ENCODE measurements around the gene C6orf132. TPM values are rescaled to one million over a fixed set of nuclear protein-coding genes. Genes with fewer than 3 reads are reported as not detected.
A peak's percentile ranks its signal among the peaks of the same experiment; 100 is the strongest.

C6orf132 gene
- total and polyA plus RNA-seq, 9 of the 15 experiments (the other 6 are each of a cell fraction or from before 2014, with no cell fraction given), result 0.06 to 0.35 (median 0.14) TPM

DNA sequence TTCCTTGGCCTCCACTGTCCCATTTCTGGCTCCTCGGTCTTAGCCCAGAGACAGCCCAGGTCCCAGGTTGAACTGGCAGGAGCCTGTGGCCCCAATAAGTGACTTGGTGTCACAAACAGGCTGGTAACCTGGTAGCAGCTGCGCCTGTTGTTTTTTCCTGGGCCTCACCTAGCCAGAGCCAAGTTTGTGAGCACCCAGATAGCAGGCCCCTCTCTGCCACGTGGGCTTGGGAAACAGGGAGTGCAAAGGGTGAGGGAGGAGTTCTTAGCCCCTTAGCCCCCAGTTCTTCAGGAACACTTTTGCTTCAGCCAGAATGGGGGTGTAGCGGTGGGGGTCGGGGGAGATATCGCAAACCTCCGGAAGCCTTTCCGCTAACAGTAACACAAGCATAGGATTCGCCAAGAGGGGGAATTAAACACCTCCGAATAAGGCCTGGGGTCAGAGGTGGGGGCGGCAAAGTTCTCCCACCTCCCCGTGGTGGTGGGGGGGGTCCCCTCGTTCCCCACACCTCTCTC, 760 bp downstream of the C6orf132 start:
- Histone ChIP-seq H3K9me3 (replicated peaks; ENCODE audit: control insufficient read depth, insufficient read depth, low read depth, low read length) (no peaks in the 10 kb centered on the region), H3K27ac (ENCODE audit: extremely low read depth, low read depth, low read length) (no peak overlapping the region), H4K20me1 (replicated peaks; ENCODE audit: control insufficient read depth, insufficient read depth, low read length) (no peaks in the 10 kb centered on the region), H3K4me1 (replicated peaks in 1 of 2; ENCODE audit: control insufficient read depth in 2 of 2, insufficient read depth in 2 of 2, low read length in 2 of 2) (peaks cover 32 to 46% of the 10 kb centered on the region in 2 experiments), H3K9ac (ENCODE audit: insufficient read depth in 1 of 2, low read depth in 2 of 2, low read length in 2 of 2) (peak overlapping the region in 1 of 2 experiments; percentile 75; a peak in 2 of 4 replicates), H3K36me3 (ENCODE audit: control insufficient read depth, insufficient read depth, low read length) (no peaks in the 10 kb centered on the region), H3K27me3 (ENCODE audit: control insufficient read depth in 2 of 2, insufficient read depth in 2 of 2, low read length in 2 of 2) (no peaks in the 10 kb centered on the region), H3K4me2 (ENCODE audit: insufficient read depth, low read length) (no peak overlapping the region), H3K4me3 (no peak overlapping the region), H3K9me1 (ENCODE audit: control insufficient read depth, insufficient read depth, low read length) (no peaks in the 10 kb centered on the region), H2AFZ (ENCODE audit: low read depth, low read length) (peak overlapping the region; percentile 15; the same call in 1 of the 2 replicates), H3K79me2 (ENCODE audit: control insufficient read depth, insufficient read depth, low read length) (no peaks in the 10 kb centered on the region)
- ChIA-PET POLR2A (interaction anchor here (0.6 to 0.7 kb wide), 2 partner anchors 357 to 765 kb away, joined by 3 to 6 read pairs; no protein-coding TSS in a partner anchor), CTCF (ENCODE audit: low intra/inter-chr PET ratio) (no interaction called here)
- WGBS (ENCODE audit: insufficient coverage, low coverage, missing lambda C conversion rate), result 69% methylated on average over 12 of the region's 13 CpGs
- DNase-seq (ENCODE audit: extremely low read depth in 1 of 4, low spot score in 3 of 4) (no peak), ATAC-seq (no peak), FAIRE-seq (no peak)
- peak; percentile 47; the same call in 1 of the 2 replicates for TF ChIP-seq FOXK1 (CRISPR knock-in tag; IDR thresholded peaks at IDR 0.05; ENCODE audit: borderline replicate concordance)
- TF ChIP-seq ESRRB (CRISPR knock-in tag; IDR thresholded peaks at IDR 0.05; ENCODE audit: borderline replicate concordance), result no peak
- BruUV-seq (replicated peaks), result no TSS peak
- in situ Hi-C loops (cut with MboI), result no loop called here
- intact Hi-C loops (cut with micrococcal nuclease), result no loop called here

GRCh38 chr6:42140756-42141602, 1.4 kb downstream of the C6orf132 start:
- Histone ChIP-seq H3K27me3 (ENCODE audit: control insufficient read depth in 2 of 2, insufficient read depth in 2 of 2, low read length in 2 of 2) (no peaks in the 10 kb centered on the region), H3K79me2 (ENCODE audit: control insufficient read depth, insufficient read depth, low read length) (no peaks in the 10 kb centered on the region), H3K4me1 (replicated peaks in 1 of 2; ENCODE audit: control insufficient read depth in 2 of 2, insufficient read depth in 2 of 2, low read length in 2 of 2) (peaks cover 34 to 47% of the 10 kb centered on the region in 2 experiments), H3K9me1 (ENCODE audit: control insufficient read depth, insufficient read depth, low read length) (no peaks in the 10 kb centered on the region), H3K4me2 (ENCODE audit: insufficient read depth, low read length) (no peak overlapping the region), H3K36me3 (ENCODE audit: control insufficient read depth, insufficient read depth, low read length) (no peaks in the 10 kb centered on the region), H2AFZ (ENCODE audit: low read depth, low read length) (peak overlapping the region; percentile 15; the same call in 1 of the 2 replicates), H3K9me3 (replicated peaks; ENCODE audit: control insufficient read depth, insufficient read depth, low read depth, low read length) (no peaks in the 10 kb centered on the region), H3K27ac (ENCODE audit: extremely low read depth, low read depth, low read length) (no peak overlapping the region), H4K20me1 (replicated peaks; ENCODE audit: control insufficient read depth, insufficient read depth, low read length) (no peaks in the 10 kb centered on the region), H3K9ac (ENCODE audit: insufficient read depth in 1 of 2, low read depth in 2 of 2, low read length in 2 of 2) (peak overlapping the region in 1 of 2 experiments; percentile 75; a peak in 2 of 4 replicates), H3K4me3 (no peak overlapping the region)
- in situ Hi-C loops (cut with MboI), result no loop called here
- CTCF ChIA-PET (ENCODE audit: low intra/inter-chr PET ratio), result interaction anchor here (0.6 kb wide), 1 partner anchor 111 kb away, joined by 3 read pairs; no protein-coding TSS in a partner anchor
- WGBS (ENCODE audit: insufficient coverage, low coverage, missing lambda C conversion rate), result 36% methylated on average over 9 of the region's 9 CpGs
- intact Hi-C loops (cut with micrococcal nuclease), result no loop called here
- no peak for ATAC-seq
- peak; percentile 30; the same call in 1 of the 2 replicates for TF ChIP-seq C11orf30 (IDR thresholded peaks at IDR 0.05; ENCODE audit: low read depth)
- peak; percentile 45 for TF ChIP-seq ZNF316 (IDR thresholded peaks at IDR 0.05)
- no peak for TF ChIP-seq ZKSCAN8 (CRISPR knock-in tag; IDR thresholded peaks at IDR 0.05)
- TF ChIP-seq NR2C2 (CRISPR knock-in tag; IDR thresholded peaks at IDR 0.05), result 0 out of 2 replicates have a peak, but pooled peaks have one; percentile 22
- TF ChIP-seq NR2C2 (tag; IDR thresholded peaks at IDR 0.05), result no peak
- no peak for TF ChIP-seq TSHZ1 (CRISPR knock-in tag; IDR thresholded peaks at IDR 0.05)
- BruUV-seq (replicated peaks), result no TSS peak
- POLR2A ChIA-PET, result interaction anchor here (0.6 to 0.7 kb wide), 2 partner anchors 356 to 766 kb away, joined by 3 to 6 read pairs; no protein-coding TSS in a partner anchor
- DNase-seq (ENCODE audit: extremely low read depth in 1 of 4, low spot score in 3 of 4), result no peak
- peak; percentile 23 for FAIRE-seq

All from K562 (cell line).